HUES64 (cell line): ENCODE measurements around the gene STAT5A.

ENCODE experiments used
- H3K27ac ChIP-seq: 2 replicates; pipeline ENCODE4 v1.7.0; 2013; ENCODE audit warnings: low read depth, low read length, inconsistent platforms
- H3K27me3 ChIP-seq: 2 replicates; pipeline ENCODE4 v1.6.1; 2013; ENCODE audit warnings: mild to moderate bottlenecking, low read length; ENCODE audit not compliant: insufficient read depth
- H3K36me3 ChIP-seq: 2 replicates; pipeline ENCODE4 v1.6.1; 2013; ENCODE audit warnings: mild to moderate bottlenecking, low read length; ENCODE audit not compliant: insufficient read depth
- H3K4me1 ChIP-seq: 2 replicates; pipeline ENCODE4 v1.6.1; 2013; ENCODE audit warnings: mild to moderate bottlenecking, low read length, moderate library complexity; ENCODE audit not compliant: insufficient read depth
- H3K4me3 ChIP-seq: 2 replicates; pipeline ENCODE4 v1.5.1; 2013; ENCODE audit warnings: mild to moderate bottlenecking, low read length, moderate library complexity
- H3K9ac ChIP-seq: 2 replicates; pipeline ENCODE4 v1.6.1; 2013; ENCODE audit warnings: mild to moderate bottlenecking, low read depth, low read length
- H3K9me3 ChIP-seq: 2 replicates; pipeline ENCODE4 v1.6.1; 2013; ENCODE audit warnings: low read depth, low read length; ENCODE audit not compliant: insufficient read depth
- WGBS: fragments of 150-250, 120-280 bp; methylation state at CpG from one replicate; pipeline ENCODE4 v1.1.7; 2013; ENCODE audit warnings: missing lambda C conversion rate; 5-methylcytosine and 5-hydroxymethylcytosine counted together

The STAT5A gene

DNA sequence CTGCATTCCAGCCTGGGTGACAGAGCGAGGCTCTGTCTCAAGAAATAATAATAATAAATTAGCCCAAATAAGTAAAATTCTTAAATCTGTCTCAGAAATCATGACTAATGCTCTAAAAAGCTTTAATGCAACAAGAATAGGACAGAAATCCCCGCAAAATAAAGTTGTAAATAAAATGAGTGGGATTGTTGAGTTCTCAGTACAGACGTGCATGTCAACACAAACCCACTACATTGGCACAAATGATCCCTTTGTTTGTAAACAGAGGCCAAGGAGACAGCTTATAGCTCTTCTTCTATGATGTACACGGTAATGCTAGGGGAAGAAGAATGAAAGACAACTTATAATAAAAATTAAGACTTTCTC, 18.1 kb upstream of the STAT5A start:
- H3K9ac ChIP-seq = no peak overlapping the region
- H3K4me1 ChIP-seq = peaks cover 43% of the 10 kb centered on the region
- no peaks in the 10 kb centered on the region for H3K27me3 ChIP-seq
- 88% methylated on average over 1 of the region's 4 CpGs for WGBS
- H3K36me3 ChIP-seq = no peaks in the 10 kb centered on the region
- no peaks in the 10 kb centered on the region for H3K9me3 ChIP-seq
- H3K4me3 ChIP-seq = no peak overlapping the region
- H3K27ac ChIP-seq = no peak overlapping the region

DNA sequence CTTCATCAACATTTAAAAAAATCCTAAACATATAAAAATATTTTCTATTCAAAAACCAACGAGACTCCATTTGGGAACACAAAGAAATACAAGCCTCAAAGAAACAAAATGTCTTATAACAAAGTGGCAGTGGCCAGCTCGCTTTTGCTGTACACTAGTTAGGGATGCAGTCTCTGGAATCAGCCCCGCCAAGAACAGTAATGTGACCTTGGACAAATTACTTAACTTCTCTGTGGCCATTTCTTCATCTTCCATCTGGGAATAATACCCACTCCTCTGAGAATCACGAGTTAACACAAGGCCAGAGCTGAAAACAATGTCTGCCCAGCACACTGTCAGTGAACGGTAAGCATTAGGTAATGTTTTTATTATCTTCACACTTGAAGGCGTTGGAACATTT, 17.7 kb upstream of the STAT5A start:
- Histone ChIP-seq H3K9ac (no peak overlapping the region), H3K4me3 (no peak overlapping the region), H3K9me3 (no peaks in the 10 kb centered on the region), H3K4me1 (peaks cover 43% of the 10 kb centered on the region), H3K27ac (no peak overlapping the region), H3K36me3 (no peaks in the 10 kb centered on the region), H3K27me3 (no peaks in the 10 kb centered on the region)
- 91% methylated on average over 6 of the region's 6 CpGs for WGBS

DNA sequence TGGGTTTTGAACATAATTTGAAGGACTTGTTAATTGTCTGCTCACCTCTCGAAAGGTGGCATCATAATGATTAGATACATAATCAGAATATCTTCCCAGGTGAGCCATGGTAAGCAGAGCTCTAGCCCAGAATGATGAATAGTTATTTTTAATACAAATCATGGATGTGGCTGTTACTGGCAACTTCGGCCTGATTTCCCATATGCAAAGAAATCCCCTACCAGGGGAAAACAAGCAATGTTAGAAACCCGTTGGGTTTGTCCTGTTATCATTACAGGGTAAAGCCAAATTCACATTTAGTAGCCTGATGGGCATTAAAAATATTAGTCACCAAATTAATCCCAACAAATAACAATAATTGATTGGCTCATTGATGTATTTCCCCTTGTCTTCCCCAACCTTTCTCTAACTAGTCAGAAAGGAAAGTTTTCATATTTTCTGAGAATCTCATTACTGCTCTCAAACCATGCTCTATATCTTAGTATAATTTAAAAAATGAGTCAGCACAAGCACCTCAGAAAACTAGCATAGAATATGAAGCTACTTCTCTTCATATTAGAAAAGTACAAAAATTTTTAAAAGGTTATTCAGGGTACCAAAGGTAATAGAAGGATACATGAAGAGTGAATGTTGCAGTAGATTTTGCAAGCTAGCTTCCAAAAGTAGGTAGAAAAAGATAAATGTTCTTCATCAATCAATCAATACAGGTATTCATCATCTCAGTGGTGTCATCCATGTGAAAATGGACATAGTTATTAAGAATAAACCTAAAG, 17.1 kb upstream of the STAT5A start:
- Histone ChIP-seq H3K27ac (no peak overlapping the region), H3K9me3 (no peaks in the 10 kb centered on the region), H3K4me1 (peaks cover 43% of the 10 kb centered on the region), H3K4me3 (no peak overlapping the region), H3K27me3 (no peaks in the 10 kb centered on the region), H3K36me3 (no peaks in the 10 kb centered on the region), H3K9ac (no peak overlapping the region)
- 88% methylated on average over 3 of the region's 3 CpGs for WGBS

DNA sequence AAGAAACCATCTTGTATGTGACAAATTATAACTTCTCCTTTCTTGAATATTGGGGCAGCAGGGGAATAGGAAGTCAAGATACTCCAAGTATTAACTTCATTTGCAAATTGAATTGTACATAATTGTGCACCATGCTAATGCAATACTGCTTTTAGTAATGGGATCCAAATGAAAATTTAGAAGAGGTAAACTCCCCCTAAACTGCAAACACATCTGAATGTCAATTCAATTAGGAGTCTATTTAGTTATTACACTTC, 16.6 kb upstream of the STAT5A start:
- no peak overlapping the region for H3K9ac ChIP-seq
- no peak overlapping the region for H3K4me3 ChIP-seq
- H3K9me3 ChIP-seq = no peaks in the 10 kb centered on the region
- no peaks in the 10 kb centered on the region for H3K36me3 ChIP-seq
- peaks cover 43% of the 10 kb centered on the region for H3K4me1 ChIP-seq
- no peaks in the 10 kb centered on the region for H3K27me3 ChIP-seq
- H3K27ac ChIP-seq = no peak overlapping the region

DNA sequence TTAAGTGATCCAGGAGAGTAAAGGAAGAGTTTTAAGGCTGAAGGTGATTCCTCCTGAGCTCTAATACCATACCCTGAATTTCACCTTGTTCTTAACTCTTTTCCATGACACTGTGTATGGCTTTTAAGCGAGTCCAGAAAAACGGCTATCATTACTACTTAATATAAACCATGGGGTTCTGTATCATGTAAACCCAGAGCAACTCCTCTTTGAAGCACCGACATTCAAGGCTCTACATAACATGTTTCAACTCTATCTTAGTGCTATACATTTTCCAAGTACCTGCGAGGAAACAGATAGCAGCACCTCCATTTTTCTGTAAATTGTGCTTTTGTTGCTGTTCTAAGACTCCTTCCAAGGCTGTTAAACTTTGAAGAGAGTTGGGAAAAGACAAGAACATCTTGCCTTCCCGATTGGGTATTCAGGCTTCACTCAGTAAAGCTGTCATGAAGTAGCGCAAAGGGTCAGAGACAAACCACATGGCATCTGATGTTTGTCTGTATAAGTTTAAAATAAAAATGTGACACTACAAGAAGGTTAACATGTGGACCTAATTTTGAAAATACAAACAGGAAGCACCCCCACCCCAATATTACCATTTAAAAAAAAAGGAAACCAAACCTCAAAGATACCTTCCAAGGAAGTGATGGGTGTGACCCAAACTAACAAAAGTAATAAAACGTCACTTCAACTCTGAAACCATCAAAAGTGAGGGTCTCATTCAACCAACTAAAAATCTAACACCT, 16.0 kb upstream of the STAT5A start:
- WGBS = 72% methylated on average over 7 of the region's 7 CpGs
- Histone ChIP-seq H3K36me3 (no peaks in the 10 kb centered on the region), H3K4me1 (peaks cover 45% of the 10 kb centered on the region), H3K9ac (no peak overlapping the region), H3K27ac (no peak overlapping the region), H3K9me3 (no peaks in the 10 kb centered on the region), H3K27me3 (no peaks in the 10 kb centered on the region), H3K4me3 (no peak overlapping the region)

DNA sequence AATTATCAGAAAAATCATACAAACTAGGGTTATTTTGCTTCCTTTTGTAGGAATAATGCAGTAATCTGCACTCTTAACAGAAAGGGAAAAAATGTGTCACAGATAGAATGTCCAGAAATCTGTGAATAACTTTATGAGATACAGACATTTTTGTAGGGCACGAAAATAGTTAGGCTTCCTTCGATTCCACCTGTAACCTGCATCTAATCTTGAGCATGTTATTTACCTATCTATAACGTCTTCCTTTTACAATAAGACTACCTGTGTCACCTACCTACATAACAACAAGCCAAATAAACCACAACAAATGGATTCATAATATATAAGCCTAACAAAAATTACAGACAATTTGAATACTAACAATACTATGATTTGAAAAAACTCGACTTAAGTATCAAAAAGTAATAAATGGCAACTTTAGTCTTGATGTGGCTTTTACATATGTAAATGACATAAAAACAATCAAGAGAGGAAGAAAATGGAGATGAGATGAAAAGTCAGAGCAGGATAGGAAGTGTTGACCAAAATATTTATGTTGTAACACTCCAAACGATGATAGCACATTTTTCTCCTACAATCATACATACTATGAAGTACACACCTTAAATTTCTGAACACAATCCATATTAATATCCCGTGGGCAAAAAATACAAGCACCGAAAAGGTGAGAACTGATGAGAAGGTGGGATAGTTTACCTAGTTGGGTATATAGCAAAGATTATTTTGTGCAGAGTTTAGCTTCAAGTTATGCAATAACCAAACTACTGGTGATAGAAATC, 14.6 kb upstream of the STAT5A start:
- Histone ChIP-seq H3K4me1 (peaks cover 46% of the 10 kb centered on the region), H3K4me3 (no peak overlapping the region), H3K9ac (no peak overlapping the region), H3K36me3 (no peaks in the 10 kb centered on the region), H3K27ac (no peak overlapping the region), H3K27me3 (no peaks in the 10 kb centered on the region), H3K9me3 (no peaks in the 10 kb centered on the region)
- 88% methylated on average over 5 of the region's 7 CpGs for WGBS

DNA sequence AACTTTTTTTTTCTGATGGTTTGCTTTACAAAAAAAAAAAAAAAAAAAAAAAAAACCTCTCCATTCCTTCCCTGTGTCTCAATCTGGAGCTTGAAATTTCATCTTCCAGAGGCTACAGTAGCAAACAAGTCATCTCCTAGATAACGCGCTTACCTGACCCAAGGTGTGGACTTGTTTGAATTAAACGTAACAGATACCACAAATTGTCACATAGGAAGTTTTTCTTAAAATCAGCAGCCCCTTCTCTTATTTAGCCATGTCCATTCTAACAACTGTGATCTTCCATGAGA, 14.1 kb upstream of the STAT5A start:
- H3K9ac ChIP-seq = no peak overlapping the region
- 90% methylated on average over 3 of the region's 3 CpGs for WGBS
- H3K4me1 ChIP-seq = peaks cover 46% of the 10 kb centered on the region

DNA sequence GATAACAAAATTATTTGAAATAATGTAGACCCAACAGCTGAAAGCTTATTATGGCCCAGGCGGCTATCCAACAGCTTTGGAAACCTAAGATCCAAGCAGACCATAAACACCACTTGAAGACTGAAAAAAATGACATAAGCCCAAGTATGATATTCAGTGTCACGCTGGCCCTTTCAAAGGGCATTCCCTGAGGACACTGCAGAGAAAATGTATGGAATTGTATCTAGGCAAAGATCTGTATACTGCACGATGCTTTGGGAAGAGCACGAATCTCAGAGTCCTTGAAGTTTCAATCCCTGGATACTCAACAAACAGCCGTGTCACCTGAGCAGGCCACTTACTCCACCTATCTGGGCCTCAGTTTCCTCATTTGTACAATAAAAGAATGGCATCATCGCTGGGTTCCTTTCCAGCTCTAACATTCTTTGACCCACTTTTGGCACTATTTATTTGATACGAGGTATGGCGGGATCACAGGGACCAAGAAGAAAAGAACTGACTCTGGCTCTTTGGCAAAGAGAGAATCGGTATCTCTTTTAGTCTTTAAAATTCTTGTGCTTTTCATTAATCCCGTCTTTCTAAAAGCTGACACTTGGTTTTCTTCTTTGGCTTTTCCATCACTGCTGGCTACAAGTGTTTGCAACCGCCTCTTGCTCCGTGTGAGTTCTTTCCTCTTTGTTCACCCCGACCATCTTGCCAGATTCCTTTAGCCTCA, 13.3 kb upstream of the STAT5A start:
- no peaks in the 10 kb centered on the region for H3K36me3 ChIP-seq
- H3K4me3 ChIP-seq = peak overlapping the region; percentile 61
- H3K9me3 ChIP-seq = no peaks in the 10 kb centered on the region
- H3K9ac ChIP-seq = peak overlapping the region; percentile 66
- H3K27ac ChIP-seq = peak overlapping the region; percentile 82; the same call in 1 of the 2 replicates
- WGBS = 19% methylated on average over 13 of the region's 13 CpGs
- H3K27me3 ChIP-seq = no peaks in the 10 kb centered on the region
- H3K4me1 ChIP-seq = peaks cover 46% of the 10 kb centered on the region

More for the DNA sequence above, 14.1 kb upstream of the STAT5A start:
- Histone ChIP-seq H3K27ac (no peak overlapping the region), H3K36me3 (no peaks in the 10 kb centered on the region), H3K9me3 (no peaks in the 10 kb centered on the region), H3K4me3 (peak overlapping the region; percentile 61), H3K27me3 (no peaks in the 10 kb centered on the region)

DNA sequence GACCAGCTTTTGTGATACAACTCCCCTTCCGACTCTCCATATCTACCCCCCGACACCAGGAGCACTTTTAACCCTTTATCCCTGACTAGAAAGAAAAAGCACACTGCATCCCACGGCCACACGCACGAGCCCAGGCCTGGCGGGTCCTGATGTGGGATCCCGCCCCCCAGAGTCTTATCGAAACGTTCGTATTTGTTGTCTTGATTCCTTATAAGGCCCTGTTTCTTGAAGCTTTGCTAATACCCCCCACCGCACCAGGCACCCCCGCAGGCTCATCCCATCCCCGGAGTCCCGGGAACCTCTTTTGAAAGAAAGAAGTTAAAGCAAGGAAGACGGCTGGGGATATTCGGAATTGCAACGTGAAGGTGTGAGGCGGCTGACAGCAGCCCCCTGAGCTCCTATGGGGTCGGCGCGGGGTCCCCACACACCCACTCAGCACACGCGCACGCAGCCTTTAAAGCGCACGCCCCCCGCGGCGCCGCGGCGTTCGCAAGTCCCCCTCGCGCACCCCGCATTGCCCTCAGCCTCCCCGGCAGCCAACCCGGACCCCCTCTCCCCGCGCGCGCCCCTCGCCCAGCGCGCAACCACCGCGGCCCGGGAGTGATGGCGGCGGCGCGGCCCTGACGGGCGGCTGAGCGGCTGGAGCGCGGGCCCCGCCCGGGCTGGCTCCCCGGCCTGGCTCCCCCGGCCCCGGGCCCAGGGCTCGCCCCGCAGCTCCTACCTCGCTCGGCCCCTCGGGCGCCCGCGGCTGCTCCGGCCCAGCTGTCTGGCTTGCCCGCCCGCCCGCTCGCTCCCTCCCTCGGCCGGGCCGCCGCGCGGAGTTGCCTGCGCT, 12.6 kb upstream of the STAT5A start:
- Histone ChIP-seq H3K9me3 (no peaks in the 10 kb centered on the region), H3K36me3 (no peaks in the 10 kb centered on the region), H3K4me3 (peak overlapping the region; percentile 61), H3K27ac (peak overlapping the region; percentile 82; the same call in 1 of the 2 replicates), H3K9ac (peak overlapping the region; percentile 66), H3K4me1 (peaks cover 46% of the 10 kb centered on the region), H3K27me3 (no peaks in the 10 kb centered on the region)
- WGBS = under 1% methylated on average over 82 of the region's 82 CpGs

DNA sequence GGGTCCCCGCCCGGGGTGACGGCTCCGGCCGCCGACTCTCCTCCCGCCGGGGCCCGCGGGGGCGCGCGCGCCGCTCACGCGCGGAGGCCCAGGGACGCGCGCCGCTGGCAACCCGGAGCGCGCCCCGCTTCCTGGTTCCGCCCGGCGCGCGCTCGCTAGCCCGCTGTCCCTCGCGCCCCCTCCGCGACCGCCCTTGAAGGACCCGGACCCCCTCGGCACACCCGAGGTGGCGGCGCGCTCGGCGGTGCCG, 12.0 kb upstream of the STAT5A start, which contains the start of gene STAT5B:
Gene STAT5B (minus strand): TSS at position 33 of the 250 bp plus-strand sequence. CDS start 44,264 bp downstream, outside the sequence.
- Histone ChIP-seq H3K9me3 (no peaks in the 10 kb centered on the region), H3K27me3 (no peaks in the 10 kb centered on the region), H3K9ac (peak within 1 kb of the TSS; percentile 66), H3K36me3 (no peaks in the 10 kb centered on the region), H3K27ac (peak within 1 kb of the TSS; percentile 82; the same call in 1 of the 2 replicates), H3K4me1 (peaks cover 42% of the 10 kb centered on the region), H3K4me3 (peak within 1 kb of the TSS; percentile 61)
- under 1% methylated on average over 47 of the region's 47 CpGs for WGBS
